CD4-positive, CD25-positive, alpha-beta regulatory T cell (primary cell): ENCODE results near the gene SULT1C2. TPM values are rescaled to one million over a fixed set of nuclear protein-coding genes. Genes with fewer than 3 reads are reported as not detected.
"Not testable (repeated sequence)": the region's sequence is repeated elsewhere in the genome, so short reads cannot be mapped to it uniquely, and the experiment has no call there.

Source experiments
- ATAC-seq, 2 donors: fragments of 150-1000 bp; cut with Tn5 transposase; one replicate each; pipeline ENCODE4 v1.10.0; 2021; ENCODE audit warnings: low read depth in 2 of 2, moderate number of reproducible peaks in 2 of 2, moderate library complexity in 1 of 2
- DNase-seq, 3 donors: peaks; one replicate each; pipeline versions ENCODE4 v3.0.0 to v3.0.0-alpha.2; 2012 to 2022; ENCODE audit warnings: mixed read lengths in 1 of 3
- H3K27ac ChIP-seq: one replicate; pipeline ENCODE4 v1.7.0; 2013; ENCODE audit warnings: mild to moderate bottlenecking, low read length; ENCODE audit not compliant: insufficient read depth, poor library complexity, severe bottlenecking
- H3K27me3 ChIP-seq: one replicate; pipeline ENCODE4 v1.7.0; 2013; ENCODE audit warnings: low read length; ENCODE audit not compliant: control insufficient read depth, insufficient read depth
- H3K36me3 ChIP-seq: one replicate; pipeline ENCODE4 v1.7.0; 2013; ENCODE audit warnings: mild to moderate bottlenecking, low read length, moderate library complexity; ENCODE audit not compliant: control insufficient read depth, insufficient read depth
- H3K4me1 ChIP-seq: 2 replicates; pipeline ENCODE4 v1.7.0; 2013; ENCODE audit warnings: mild to moderate bottlenecking, low read length; ENCODE audit not compliant: insufficient read depth, control insufficient read depth, poor library complexity, severe bottlenecking
- H3K4me3 ChIP-seq: one replicate; pipeline ENCODE4 v1.7.0; 2013; ENCODE audit warnings: low read depth, mild to moderate bottlenecking, low read length, moderate library complexity
- H3K9me3 ChIP-seq, 2 experiments: 1 replicate in 1 of 2; 2 replicates in 1 of 2; pipeline ENCODE4 v1.7.0; 2013; ENCODE audit warnings: low read length in 2 of 2, mild to moderate bottlenecking in 1 of 2, moderate library complexity in 1 of 2; ENCODE audit not compliant: control insufficient read depth in 2 of 2
- H3K27ac Mint-ChIP-seq, 3 donors: one replicate each; pipeline ENCODE4 v1.8.0; 2020 to 2022; ENCODE audit warnings: mild to moderate bottlenecking in 3 of 3, mixed read lengths in 3 of 3, moderate library complexity in 2 of 3
- H3K27me3 Mint-ChIP-seq: one replicate; pipeline ENCODE4 v1.8.0; 2022; ENCODE audit warnings: mild to moderate bottlenecking, mixed read lengths
- H3K36me3 Mint-ChIP-seq: one replicate; pipeline ENCODE4 v1.8.0; 2020; ENCODE audit warnings: mixed read lengths
- H3K4me1 Mint-ChIP-seq, 4 donors: one replicate each; pipeline ENCODE4 v1.8.0; 2020 to 2022; ENCODE audit warnings: mixed read lengths in 4 of 4, mild to moderate bottlenecking in 1 of 4
- H3K4me3 Mint-ChIP-seq, 4 donors: one replicate each; pipeline ENCODE4 v1.8.0; 2020 to 2022; ENCODE audit warnings: mild to moderate bottlenecking in 4 of 4, mixed read lengths in 4 of 4, moderate library complexity in 3 of 4
- H3K9me3 Mint-ChIP-seq, 7 donors: one replicate each; pipeline ENCODE4 v1.8.0; 2020 to 2022; ENCODE audit warnings: mixed read lengths in 7 of 7, mild to moderate bottlenecking in 3 of 7, moderate library complexity in 2 of 7
- polyA plus RNA-seq, 4 donors: library from polyadenylated mRNA; unstranded; fragments of 300-500 nt; fragmentation: Illumina TruSeq; gene quantifications; one replicate each; pipeline ENCODE4 v1.2.3, GENCODE V29; 2021
- total RNA-seq: library from RNA; stranded (reverse); gene quantifications from one replicate; pipeline ENCODE4 v1.2.3, GENCODE V29; 2022

The SULT1C2 gene
- total and polyA plus RNA-seq, 5 donors from 2014 or later, result not detected

DNA sequence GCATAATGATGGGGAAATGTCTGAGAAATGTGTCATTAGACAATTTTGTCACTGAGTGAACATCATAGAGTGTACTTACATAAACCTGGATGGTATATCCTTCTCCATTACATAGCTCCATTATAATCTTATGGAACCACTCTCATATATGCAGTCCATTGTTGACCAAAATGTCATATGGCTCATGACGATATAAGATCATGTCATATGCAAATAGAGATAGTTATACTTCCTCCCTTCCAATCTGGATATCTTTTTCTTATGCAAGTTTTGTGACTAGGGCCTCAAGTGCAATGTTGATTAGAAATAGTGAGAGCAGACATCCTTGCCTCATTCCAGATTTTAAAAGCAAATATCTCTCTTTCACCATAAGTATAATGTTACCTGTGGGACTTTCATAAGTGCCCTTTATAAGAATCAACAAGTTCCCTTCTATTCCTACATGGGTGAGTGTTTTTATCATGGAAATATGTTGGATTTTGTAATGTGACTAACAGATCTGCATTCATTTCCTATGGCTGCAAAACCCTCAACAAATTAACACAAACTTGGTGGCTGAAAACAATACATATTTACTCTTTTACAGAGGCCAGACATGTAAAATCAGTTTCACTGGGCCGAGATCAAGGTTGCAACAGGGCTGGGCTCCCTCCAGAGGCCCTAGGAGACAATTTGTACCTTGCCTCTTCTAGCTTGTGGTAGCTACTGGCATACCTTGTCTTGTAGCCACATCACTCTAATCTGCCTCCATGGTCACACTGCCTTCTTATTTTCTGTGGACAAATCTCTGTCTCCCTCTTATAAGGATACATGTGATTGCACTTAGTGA lies 67.4 kb downstream of the SULT1C2 start:
- Histone ChIP-seq H3K9me3 (no peaks in the 10 kb centered on the region), H3K27ac (no peak overlapping the region), H3K4me1 (no peaks in the 10 kb centered on the region), H3K27me3 (peaks cover 2% of the 10 kb centered on the region), H3K4me3 (no peak overlapping the region), H3K36me3 (no peaks in the 10 kb centered on the region)
- Mint-ChIP-seq H3K36me3 (no peaks in the 10 kb centered on the region), H3K9me3 (peaks cover 0 to 1% (median 0%) of the 10 kb centered on the region in 7 donors), H3K27ac (no peak overlapping the region), H3K4me1 (no peaks in the 10 kb centered on the region), H3K27me3 (peaks cover 48% of the 10 kb centered on the region), H3K4me3 (no peak overlapping the region)
- ATAC-seq (no peak), DNase-seq (no peak)

DNA sequence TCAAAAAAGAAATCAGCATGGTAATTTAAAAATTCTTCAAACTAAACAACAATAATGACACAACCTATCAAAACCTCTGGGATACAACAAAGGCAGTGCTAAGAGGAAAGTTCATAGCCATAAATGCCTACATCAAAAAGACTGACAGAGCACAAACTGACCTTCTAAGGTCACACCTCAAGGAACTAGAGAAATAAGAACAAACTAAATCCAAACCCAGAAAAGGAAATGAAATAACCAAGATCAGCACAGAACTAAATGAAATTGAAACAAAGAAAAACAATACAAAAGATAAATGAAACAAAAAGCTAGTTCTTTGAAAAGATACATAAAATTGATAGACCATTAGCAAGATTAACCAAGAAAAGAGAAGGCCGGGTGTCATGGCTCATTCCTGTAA lies 70.6 kb downstream of the SULT1C2 start:
- H3K27me3 ChIP-seq, result peaks cover 16% of the 10 kb centered on the region
- peaks cover 54% of the 10 kb centered on the region for H3K27me3 Mint-ChIP-seq
- not testable (repeated sequence) for H3K27ac Mint-ChIP-seq, H3K36me3 ChIP-seq, ATAC-seq, H3K4me1 Mint-ChIP-seq, H3K4me1 ChIP-seq, H3K4me3 Mint-ChIP-seq, DNase-seq, H3K4me3 ChIP-seq, H3K9me3 ChIP-seq, H3K9me3 Mint-ChIP-seq, H3K36me3 Mint-ChIP-seq, H3K27ac ChIP-seq

Other genes with a start within 250 kb of the SULT1C2 start
- gene SULT1C3, start 48.9 kb upstream of the SULT1C2 start, total RNA-seq, result not detected
- gene SULT1C3, start 48.9 kb upstream of the SULT1C2 start, polyA plus RNA-seq, result not detected
- 0.62 TPM for gene SULT1C4, start 89.1 kb downstream of the SULT1C2 start, total RNA-seq
- not detected for gene SULT1C4, start 89.1 kb downstream of the SULT1C2 start, polyA plus RNA-seq
- 100 TPM for gene GCC2, start 160.3 kb downstream of the SULT1C2 start, total RNA-seq
- 10 to 100 TPM; 36.7 to 43.7 (median 42.1) TPM for gene GCC2, start 160.3 kb downstream of the SULT1C2 start, polyA plus RNA-seq
- gene LIMS1, start 245.6 kb downstream of the SULT1C2 start, total RNA-seq, result 109 TPM
- gene LIMS1, start 245.6 kb downstream of the SULT1C2 start, polyA plus RNA-seq, result 100 to 1,000 TPM; 156 to 235 (median 190) TPM